DOHH2 (cell line): ENCODE results near the gene RCE1.

Experiments
- CTCF ChIP-seq: fragments of 200-600 bp; sonication (generic); IDR thresholded peaks from one replicate; pipeline ENCODE4 v1.5.1; 2014; ENCODE audit warnings: antibody characterized with exemption, mild to moderate bottlenecking, low read depth, low read length; ENCODE audit not compliant: poor library complexity, severe bottlenecking
- EZH2phosphoT487 ChIP-seq: fragments of 200-600 bp; sonication (generic); IDR thresholded peaks from 2 replicates; pipeline ENCODE4 v1.6.1; 2017; ENCODE audit warnings: borderline replicate concordance, mild to moderate bottlenecking, antibody characterized with exemption, low read length, moderate library complexity, mixed read lengths

- TF ChIP-seq CTCF (no peak), EZH2phosphoT487 (no peak)
Observed at GRCh38 chr11:66859686-66860448, 16.6 kb downstream of the RCE1 start.
